AG20443 (cell line): Measurements from ENCODE around the gene APOBEC3H.

ENCODE experiments used
- DNase-seq: peaks from one replicate; pipeline ENCODE4 v3.0.0; 2012; ENCODE audit warnings: low spot score, mixed read lengths

APOBEC3H gene

GRCh38 chr22:39135092-39135896 lies 38.2 kb downstream of the APOBEC3H start:
- peak; percentile 62 for DNase-seq

GRCh38 chr22:39136317-39136716 lies 39.3 kb downstream of the APOBEC3H start:
- peak; percentile 1 for DNase-seq

GRCh38 chr22:39138357-39138997 lies 41.4 kb downstream of the APOBEC3H start:
- DNase-seq, result peak; percentile 4

GRCh38 chr22:39139933-39140332 lies 42.9 kb downstream of the APOBEC3H start:
- DNase-seq, result peak; percentile 4

GRCh38 chr22:39142088-39142680 lies 45.1 kb downstream of the APOBEC3H start:
- no peak for DNase-seq

GRCh38 chr22:39144101-39144767 lies 47.2 kb downstream of the APOBEC3H start:
- DNase-seq, result peak; percentile 63

GRCh38 chr22:39146256-39147101 lies 49.4 kb downstream of the APOBEC3H start:
- no peak for DNase-seq

GRCh38 chr22:39147335-39148025 lies 50.4 kb downstream of the APOBEC3H start:
- DNase-seq, result no peak

- no peak for DNase-seq
These were observed 51.1 kb downstream of the APOBEC3H start for GRCh38 chr22:39148026-39148726.

- DNase-seq, result peak; percentile 40
These were observed 51.9 kb downstream of the APOBEC3H start for GRCh38 chr22:39148727-39149535.

GRCh38 chr22:39149915-39150847 lies 53.1 kb downstream of the APOBEC3H start:
- DNase-seq, result no peak

GRCh38 chr22:39150848-39151215 lies 53.8 kb downstream of the APOBEC3H start:
- DNase-seq, result no peak

GRCh38 chr22:39151329-39151975 lies 54.4 kb downstream of the APOBEC3H start:
- DNase-seq, result no peak

- no peak for DNase-seq
These were observed 55.0 kb downstream of the APOBEC3H start for GRCh38 chr22:39152024-39152510.

- DNase-seq, result peak; percentile 99
These were observed 55.6 kb downstream of the APOBEC3H start, which contains the start of gene CBX7 for GRCh38 chr22:39152511-39153219. Gene CBX7 (minus strand): TSS chr22:39152680. CDS start chr22:39152444, 236 bp downstream.

GRCh38 chr22:39153220-39153717 lies 56.2 kb downstream of the APOBEC3H start:
- DNase-seq, result no peak
